Measurements from ENCODE around the gene FKRP.

The FKRP gene

GRCh38 chr19:46745030-46745429 lies 827 bp upstream of the FKRP start:
- TF ChIP-seq CEBPB (IDR thresholded peaks at IDR 0.05) (no peak), TCF12 (IDR thresholded peaks at IDR 0.05; ENCODE audit: low read depth) (no peak), USF1 (IDR thresholded peaks at IDR 0.05) (no peak), MAX (IDR thresholded peaks at IDR 0.05) (no peak), REST (IDR thresholded peaks at IDR 0.05; ENCODE audit: low read depth) (no peak), TAF1 (IDR thresholded peaks at IDR 0.05; ENCODE audit: low read depth) (no peak), NFIC (IDR thresholded peaks at IDR 0.05) (no peak), TEAD4 (IDR thresholded peaks at IDR 0.05) (no peak), EGR1 (IDR thresholded peaks at IDR 0.05) (no peak), ZBTB7A (IDR thresholded peaks at IDR 0.05; ENCODE audit: low read depth) (no peak), CREB1 (IDR thresholded peaks at IDR 0.05; ENCODE audit: low read depth) (no peak), EP300 (IDR thresholded peaks at IDR 0.05; ENCODE audit: borderline replicate concordance) (no peak)

GRCh38 chr19:46746281-46747057 lies 612 bp downstream of the FKRP start, which contains the start of gene STRN4:
Gene STRN4 (minus strand): TSS chr19:46746450. CDS start chr19:46746430, 20 bp downstream.
- peak; percentile 93 for TF ChIP-seq ZBTB7A (IDR thresholded peaks at IDR 0.05; ENCODE audit: low read depth)
- TF ChIP-seq TCF12 (IDR thresholded peaks at IDR 0.05; ENCODE audit: low read depth), result no peak

- TF ChIP-seq ZBTB7A (IDR thresholded peaks at IDR 0.05; ENCODE audit: low read depth), result no peak
- TF ChIP-seq CEBPB (IDR thresholded peaks at IDR 0.05), result no peak
- 0 out of 2 replicates have a peak, but pooled peaks have one; percentile 19 for TF ChIP-seq RAD21 (IDR thresholded peaks at IDR 0.05; ENCODE audit: low read depth)
Observed at GRCh38 chr19:46748325-46749109, 2.7 kb downstream of the FKRP start.

GRCh38 chr19:46753420-46754155 lies 7.7 kb downstream of the FKRP start:
- no peak for TF ChIP-seq YY1 (IDR thresholded peaks at IDR 0.05; ENCODE audit: low read depth)
- TF ChIP-seq REST (IDR thresholded peaks at IDR 0.05; ENCODE audit: low read depth), result no peak
- no peak for TF ChIP-seq TEAD4 (IDR thresholded peaks at IDR 0.05)
- peak; percentile 26; the same call in 1 of the 2 replicates for TF ChIP-seq NFIC (IDR thresholded peaks at IDR 0.05)
- peak; percentile 55 for TF ChIP-seq RAD21 (IDR thresholded peaks at IDR 0.05; ENCODE audit: low read depth)

GRCh38 chr19:46755077-46755852 lies 9.4 kb downstream of the FKRP start:
- TF ChIP-seq TEAD4 (IDR thresholded peaks at IDR 0.05), result no peak
- TF ChIP-seq TCF12 (IDR thresholded peaks at IDR 0.05; ENCODE audit: low read depth), result no peak
- TF ChIP-seq EGR1 (IDR thresholded peaks at IDR 0.05), result no peak
- TF ChIP-seq EP300 (IDR thresholded peaks at IDR 0.05; ENCODE audit: borderline replicate concordance), result no peak
- no peak for TF ChIP-seq YY1 (IDR thresholded peaks at IDR 0.05; ENCODE audit: low read depth)
- TF ChIP-seq CEBPB (IDR thresholded peaks at IDR 0.05), result no peak
- TF ChIP-seq ZBTB7A (IDR thresholded peaks at IDR 0.05; ENCODE audit: low read depth), result no peak
- no peak for TF ChIP-seq TAF1 (IDR thresholded peaks at IDR 0.05; ENCODE audit: low read depth)
- no peak for TF ChIP-seq RAD21 (IDR thresholded peaks at IDR 0.05; ENCODE audit: low read depth)
- no peak for TF ChIP-seq FOXM1 (IDR thresholded peaks at IDR 0.05; ENCODE audit: borderline replicate concordance, low read depth)
- no peak for TF ChIP-seq CREB1 (IDR thresholded peaks at IDR 0.05; ENCODE audit: low read depth)
- TF ChIP-seq NFIC (IDR thresholded peaks at IDR 0.05), result no peak
- TF ChIP-seq USF1 (IDR thresholded peaks at IDR 0.05), result no peak
- TF ChIP-seq MAX (IDR thresholded peaks at IDR 0.05), result no peak
- TF ChIP-seq REST (IDR thresholded peaks at IDR 0.05; ENCODE audit: low read depth), result no peak
